GM21423 (cell line): ENCODE results near the gene CCM2.
A peak's percentile ranks its signal among the peaks of the same experiment; 100 is the strongest.

Source experiments
- ATAC-seq: cut with Tn5 transposase; IDR thresholded peaks from one replicate; pipeline ENCODE4 v1.9.1; 2021; ENCODE audit warnings: mild to moderate bottlenecking, moderate library complexity; ENCODE audit not compliant: unreplicated experiment

CCM2 gene

DNA sequence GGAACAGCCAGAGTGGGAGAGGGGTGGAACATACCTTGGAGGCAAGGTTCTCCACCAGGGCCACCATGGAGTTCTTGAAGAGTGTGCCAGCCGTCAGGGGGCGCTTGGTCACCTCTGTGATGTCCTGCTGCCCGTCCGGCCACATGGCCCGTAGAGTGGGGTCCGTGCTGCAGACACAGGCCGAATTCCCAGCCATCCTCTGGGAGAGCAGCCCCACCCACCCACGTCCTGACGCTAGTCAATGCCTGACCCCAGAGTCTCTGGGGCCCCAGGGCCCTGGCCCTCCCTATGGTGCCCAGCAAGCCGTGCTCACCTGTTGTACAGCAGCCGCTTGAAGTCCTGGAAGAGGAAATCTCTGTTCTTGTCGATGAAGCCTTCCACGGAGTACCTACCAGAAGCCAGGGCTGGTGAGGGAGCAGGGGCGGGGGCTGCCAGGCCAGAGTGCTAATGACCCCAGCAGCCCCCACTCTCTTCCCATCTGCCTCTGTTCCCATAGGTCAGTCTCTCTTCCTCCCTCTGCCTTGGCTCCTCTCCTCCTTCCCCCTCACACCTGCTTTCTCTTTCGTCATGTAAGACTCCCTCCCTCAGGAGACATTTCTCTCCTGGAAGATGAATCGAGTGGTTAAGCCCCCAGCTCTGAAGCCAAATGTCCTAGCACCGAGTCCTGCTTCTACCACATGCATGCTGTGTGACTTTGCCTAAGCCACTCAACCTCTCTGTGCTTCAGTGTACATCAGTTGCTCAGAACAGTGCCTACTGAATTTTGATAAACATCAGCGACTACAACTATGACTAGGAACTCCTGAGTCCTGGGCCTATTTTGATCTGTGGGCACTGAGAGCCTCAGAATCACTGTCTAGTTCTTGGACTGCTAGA, 32.2 kb upstream of the CCM2 start:
- ATAC-seq = no peak

DNA sequence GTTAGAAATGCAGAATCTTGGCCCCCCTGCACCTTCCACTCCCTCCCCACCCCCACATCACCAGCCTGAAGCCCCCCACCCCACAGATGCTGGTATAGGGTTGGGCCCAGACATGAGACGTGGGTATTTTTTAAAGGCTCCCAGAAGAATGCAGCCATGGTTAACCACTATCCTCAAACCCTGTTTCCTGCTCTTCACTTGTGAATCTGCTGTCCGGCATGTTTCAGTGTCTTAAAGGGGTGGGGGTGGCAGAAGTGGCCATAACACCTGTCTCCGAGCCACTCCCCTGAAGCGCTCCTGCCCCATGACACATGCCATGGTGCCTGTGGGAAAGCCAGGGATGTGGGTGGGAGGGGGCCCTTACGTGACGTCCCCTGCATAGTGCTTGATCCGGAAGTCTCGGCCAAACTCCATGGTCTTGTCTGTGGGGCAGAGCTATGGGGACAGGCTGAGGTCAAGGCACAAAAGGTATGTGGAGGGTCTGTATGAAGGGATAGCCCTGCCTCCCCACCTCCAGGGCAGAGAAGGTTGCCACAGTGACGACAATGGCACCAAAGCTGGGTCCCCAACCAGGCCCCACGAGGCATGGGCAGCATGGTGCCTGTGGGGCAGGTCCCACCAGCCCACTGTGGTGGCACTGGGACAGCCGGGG, 30.8 kb upstream of the CCM2 start:
- ATAC-seq = no peak

DNA sequence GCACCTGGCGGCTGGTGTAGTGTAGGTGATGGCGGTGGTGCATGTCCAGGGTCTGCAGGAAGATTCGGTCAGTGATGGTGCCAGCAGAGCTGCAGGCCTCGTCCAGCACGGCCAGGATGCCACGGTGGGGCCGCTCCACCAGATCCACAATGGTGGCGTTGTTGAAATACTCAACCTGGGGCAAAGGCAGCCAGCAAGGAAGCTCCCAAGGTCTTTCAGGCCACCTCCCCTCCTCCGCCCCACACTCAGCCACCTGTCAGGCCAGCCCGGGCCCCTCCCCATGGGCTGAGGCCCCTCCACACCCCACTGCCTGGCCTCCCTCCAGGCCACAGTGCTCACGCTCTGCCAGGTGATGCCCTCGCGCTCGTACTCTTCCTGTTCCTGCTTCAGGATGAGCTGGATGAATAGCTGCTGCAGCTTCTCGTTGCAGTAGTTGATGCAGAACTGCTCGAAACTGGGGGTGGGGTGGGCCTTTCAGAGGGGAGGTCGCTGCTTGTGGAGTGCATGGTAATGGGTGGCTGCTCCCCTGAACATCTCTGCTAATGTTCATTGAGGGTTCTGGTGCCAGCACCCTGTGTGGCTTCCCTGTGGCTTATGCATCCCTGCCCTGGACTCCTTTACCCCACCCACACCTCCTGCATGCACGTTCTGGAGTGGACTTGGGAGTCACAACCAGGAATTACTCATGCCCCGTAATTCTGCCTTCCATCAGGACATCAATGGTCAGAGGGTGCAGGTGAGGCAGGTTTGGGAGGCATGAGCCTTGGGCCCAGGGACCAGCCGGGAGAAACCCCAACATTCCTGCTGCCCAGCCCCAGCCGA, 30.1 kb upstream of the CCM2 start:
- no peak for ATAC-seq

DNA sequence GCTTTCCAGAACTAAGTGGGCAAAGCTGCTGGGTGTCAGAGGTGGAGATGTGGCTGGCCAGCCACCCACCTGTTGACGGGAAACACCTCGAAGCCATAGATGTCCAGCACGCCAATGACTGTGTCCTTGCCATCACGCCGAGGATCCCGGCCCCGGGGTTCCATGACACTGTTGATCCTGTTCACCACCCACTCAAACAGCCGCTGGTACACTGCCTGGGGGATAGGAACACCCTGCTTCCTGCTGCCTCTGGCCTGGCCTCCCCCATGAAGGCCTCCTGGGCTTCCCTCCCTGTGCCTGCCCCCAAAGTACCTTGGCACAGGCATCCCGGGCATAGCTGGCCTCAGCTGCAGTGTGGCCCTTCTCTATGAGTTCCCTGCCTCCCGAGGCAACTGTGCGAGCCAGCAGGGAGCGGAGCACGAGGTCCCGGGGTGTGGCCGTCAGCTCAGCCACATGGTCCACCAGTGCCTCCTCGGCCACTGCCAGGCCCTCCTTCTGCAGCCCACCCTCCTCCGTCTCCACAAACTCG, 29.4 kb upstream of the CCM2 start:
- no peak for ATAC-seq

DNA sequence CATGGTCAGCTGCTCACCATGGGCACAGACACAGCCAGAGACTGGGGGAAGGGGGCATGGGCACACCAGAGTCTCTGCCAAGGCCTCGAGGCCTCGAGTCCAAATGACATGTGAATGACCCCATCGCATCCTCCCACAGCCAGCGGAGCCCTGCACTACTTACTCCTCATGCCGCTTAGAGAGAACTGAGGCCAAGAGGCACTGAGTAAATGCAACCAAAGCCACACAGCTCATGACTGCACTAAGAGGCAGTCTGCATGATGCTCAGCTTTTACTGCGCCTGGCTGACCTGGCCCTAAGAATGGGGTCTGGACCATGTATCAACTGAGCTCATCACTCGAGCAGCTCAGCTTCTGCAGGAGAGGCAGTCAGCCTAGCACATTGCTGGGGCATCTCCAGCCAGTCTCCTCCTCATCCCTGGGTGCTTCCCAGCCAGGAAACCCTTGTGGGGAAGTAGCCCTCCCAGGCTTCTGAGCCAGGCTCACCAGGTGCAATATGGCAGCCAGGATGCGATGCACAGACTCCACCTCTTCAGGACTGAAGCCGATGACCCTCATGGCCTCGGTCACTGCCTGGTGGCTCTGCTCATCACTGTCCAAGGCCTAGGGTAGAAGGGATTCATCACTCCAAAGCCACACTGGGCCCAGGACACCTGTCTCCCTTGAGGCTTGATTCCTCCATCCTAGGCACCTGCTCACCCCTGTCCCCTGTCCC, 28.7 kb upstream of the CCM2 start:
- no peak for ATAC-seq

DNA sequence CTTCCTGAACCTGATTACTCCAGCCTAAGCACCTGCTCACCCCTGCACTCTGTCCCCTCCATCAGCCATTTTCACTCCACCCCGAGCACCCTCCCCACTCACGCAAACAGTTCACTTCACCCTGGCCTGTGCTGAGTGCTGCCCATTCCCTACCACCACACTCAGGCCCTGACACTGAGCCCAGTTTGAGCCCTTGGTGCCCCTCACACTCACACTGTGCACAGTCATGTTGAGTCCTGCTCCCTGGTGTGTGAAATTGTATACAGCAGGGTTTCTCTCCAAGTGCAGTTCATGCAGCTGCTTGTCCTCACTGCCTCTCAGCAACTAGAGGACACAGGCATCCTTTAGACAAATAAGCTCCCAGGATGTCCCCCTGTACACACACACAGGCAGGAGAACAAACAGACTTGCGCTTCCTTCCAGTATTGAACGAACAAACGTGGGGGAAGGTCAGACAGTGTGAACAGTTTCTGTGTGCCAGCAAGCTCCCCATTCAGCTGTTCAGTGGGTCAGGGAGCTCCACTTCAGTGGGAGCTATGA, 28.0 kb upstream of the CCM2 start:
- no peak for ATAC-seq

DNA sequence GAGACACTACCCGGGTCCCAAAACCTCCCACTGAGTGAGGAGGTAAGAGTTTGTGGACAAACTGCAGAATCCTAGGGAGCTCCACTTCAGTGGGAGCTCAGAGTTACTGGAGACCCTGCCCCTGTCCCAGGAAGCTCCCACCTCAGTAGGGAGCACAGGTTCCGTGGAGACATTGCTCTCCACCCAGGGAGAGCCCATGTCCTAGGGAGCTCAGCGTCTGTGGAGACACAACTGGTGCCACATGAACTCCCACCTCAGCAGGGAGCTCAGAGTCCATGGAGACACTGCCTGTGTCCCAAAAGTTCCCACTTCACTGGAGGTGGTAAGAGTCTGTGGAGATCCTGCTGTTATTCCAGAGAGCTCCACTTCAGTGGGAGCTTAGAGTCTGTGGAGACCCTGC, 27.4 kb upstream of the CCM2 start:
- ATAC-seq = no peak

DNA sequence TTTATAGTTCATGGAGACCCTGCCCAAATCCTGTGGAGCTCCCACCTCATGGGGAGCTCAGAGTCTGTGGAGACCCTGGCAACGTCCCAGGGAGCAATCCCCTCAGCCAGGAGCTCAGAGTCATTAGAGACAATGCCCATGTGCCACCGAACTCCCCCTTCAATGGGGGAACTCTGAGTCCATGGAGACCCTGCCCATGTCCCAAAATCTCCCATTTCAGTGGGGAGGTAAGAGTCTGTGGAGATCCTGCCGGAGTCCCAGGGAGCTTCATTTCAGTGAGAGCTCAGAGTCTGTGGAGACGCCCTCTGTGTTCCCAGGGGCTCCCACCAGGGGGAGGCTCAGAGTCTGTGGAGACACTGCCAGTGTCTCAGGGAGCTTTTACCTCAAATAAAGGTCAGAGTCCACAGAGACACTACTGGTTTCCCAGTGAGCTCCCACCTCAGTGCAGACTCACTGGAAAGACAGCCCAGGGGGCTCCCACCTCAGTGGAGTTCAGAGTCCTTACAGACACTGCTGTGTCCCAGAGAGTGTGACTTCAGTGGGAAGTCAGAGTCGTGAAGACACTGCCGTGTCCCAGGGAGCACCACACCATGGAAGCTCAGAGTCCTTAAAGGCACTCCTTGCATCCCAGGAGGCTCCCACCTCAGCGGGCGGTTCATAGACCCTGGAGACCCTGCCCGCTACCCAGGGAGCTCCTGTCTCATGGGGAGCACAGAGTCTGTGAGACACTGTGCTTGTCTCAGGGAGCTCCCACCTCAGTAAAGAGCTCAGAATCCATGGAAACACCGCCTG, 26.2 kb upstream of the CCM2 start:
- no peak for ATAC-seq

DNA sequence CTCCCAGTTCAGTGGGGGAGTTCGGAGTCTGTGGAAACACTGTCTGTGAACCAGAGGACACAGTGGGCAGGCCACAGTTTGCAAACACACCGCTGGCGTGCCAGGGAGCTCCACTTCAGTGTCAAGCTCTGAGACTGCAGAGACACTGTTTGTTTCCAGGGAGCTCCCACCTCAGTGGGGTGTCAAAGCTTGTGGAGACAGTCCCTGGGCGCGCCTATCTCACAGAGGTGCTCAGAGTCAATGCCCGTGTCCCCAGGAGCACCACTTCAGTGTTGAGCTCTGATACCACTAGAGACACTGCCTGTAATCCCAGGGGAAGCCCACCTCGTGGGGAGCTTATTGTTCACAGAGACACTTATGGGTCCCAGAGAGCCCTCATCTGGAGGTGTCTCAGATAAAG, 25.5 kb upstream of the CCM2 start:
- no peak for ATAC-seq

DNA sequence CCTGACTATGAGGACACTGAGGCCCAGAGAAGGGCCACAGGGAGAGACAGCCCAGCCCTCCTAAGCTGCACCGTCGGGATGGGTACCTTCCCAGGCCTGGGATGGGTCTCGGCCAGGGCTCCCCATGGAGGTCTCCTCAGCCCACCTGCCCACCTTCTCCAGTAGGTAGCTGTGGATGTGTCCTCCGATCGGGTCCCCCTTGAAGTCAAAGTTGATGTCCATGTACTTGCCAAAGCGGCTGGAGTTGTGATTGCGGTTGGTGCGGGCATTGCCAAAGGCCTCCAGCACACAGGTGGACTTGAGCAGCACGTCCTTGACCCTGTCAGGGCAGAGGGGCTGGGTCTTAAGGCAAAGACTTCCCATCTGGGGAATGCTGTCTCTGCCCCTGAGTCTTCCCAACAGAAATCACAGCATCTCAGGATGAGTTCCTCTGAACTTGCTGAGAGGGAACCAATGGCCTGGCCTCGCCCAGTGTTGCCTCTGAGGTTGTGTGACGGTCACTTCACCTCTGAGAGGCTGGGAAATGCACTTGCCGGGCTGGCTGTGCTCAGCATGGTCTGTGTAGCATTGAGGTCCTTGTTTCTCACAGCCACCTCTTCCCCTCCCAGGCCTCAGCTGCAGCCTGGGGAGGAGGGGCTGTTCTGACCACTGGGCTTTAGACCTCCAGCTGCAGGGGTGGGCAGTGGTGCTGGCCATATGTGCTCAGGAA, 24.5 kb upstream of the CCM2 start:
- ATAC-seq = no peak

DNA sequence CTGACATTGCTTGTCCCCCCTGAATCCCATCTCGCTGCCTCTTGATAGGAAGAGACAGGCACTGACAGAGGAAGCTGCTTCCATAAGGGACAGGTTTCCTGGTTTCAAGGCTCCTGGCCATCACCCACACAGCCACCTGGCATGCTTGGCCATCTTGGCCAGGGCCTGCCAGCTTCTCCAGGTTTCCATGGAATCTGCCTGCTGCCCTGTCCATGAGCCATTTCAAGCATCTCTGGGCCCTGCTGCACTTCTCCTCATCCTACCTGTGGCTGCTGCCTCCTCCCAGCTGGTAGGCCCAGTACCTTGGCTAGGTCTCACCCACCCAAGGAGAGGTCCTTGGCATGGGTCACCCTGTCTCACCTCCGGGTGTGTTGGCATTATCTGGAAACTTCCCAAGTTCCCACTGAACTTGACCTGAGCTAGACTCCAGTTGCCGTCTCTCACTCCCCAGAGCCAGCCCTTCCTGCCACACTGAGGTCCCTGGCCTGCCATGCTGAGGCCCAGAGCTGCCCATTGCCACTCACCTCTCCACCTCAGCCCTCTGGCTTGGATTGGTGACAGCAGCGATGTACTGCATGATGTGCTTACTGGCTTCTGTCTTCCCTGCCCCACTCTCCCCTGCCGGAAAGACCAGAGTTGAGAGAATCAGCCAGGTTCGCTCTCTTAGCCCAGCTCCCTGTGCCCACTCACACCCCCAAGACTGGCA, 23.8 kb upstream of the CCM2 start:
- no peak for ATAC-seq

DNA sequence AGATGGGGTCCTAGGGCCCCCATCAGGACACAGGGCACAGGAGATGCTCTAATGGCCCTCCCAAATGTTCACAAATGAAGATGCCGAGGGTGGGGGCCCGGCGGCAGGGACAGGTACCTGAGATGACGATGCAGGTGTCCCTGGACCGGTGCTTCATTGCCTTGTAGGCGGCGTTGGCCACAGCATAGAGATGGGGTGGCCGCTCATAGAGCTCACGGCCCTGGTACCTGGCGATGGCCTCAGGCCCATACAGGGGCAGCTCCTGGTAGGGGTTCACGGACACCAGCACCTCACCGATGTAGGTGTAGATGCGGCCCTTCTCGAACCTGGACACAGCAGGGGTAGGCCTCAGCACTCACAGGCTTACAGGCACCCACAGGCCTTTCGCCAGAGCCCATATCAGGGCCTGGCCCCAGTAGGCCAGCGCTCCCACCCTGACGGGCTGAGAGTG, 23.2 kb upstream of the CCM2 start:
- ATAC-seq = no peak

DNA sequence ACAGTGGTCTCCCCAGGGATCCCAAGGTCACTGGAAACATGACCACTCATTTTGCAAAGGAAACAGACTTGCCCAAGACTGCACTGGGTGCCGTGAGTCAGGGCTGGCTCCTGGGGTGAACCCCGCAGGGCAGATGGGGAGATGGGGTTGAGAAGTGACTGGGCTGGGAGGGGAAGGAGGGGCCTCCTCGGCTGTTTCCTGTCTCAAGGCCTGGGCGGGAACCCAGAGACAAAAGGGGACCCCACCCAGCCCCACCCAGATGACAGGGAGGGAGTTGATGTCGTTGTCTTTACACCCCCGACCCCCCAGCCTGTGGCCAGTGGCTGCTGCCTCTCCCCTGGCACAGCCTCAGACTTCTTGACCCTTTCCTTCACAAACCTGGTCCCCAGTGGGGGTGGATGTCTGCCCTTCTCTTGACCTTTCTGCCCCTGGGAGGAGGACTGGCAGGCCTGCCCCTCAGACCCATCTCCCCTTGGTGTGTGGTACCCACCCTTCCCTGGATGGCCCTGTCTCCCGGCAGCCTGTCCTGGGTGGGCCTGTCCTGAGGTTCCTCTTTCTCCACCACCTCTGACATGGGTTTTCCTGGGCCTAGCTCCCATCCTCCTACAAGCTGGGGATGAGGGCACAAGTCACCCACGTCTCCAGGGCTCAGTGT, 22.6 kb upstream of the CCM2 start:
- ATAC-seq = no peak

DNA sequence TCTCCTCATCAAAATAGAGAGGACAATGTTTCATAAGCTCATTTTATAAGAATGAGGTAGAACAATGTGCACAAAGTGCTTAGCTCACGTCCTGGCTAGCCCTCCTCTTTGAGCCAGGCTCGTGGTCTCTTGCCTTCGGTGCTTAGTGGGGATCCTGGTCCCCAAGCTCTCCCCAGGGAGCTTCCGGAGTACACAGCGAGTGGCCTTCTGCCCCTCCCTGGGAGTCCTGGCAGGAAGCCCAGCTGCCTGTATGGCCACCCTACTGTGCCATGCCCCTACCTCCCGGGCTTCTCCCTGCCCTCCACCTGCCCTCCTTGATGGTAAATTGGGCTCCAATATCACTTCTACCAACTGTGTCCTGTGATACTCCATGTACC, 22.1 kb upstream of the CCM2 start:
- no peak for ATAC-seq

DNA sequence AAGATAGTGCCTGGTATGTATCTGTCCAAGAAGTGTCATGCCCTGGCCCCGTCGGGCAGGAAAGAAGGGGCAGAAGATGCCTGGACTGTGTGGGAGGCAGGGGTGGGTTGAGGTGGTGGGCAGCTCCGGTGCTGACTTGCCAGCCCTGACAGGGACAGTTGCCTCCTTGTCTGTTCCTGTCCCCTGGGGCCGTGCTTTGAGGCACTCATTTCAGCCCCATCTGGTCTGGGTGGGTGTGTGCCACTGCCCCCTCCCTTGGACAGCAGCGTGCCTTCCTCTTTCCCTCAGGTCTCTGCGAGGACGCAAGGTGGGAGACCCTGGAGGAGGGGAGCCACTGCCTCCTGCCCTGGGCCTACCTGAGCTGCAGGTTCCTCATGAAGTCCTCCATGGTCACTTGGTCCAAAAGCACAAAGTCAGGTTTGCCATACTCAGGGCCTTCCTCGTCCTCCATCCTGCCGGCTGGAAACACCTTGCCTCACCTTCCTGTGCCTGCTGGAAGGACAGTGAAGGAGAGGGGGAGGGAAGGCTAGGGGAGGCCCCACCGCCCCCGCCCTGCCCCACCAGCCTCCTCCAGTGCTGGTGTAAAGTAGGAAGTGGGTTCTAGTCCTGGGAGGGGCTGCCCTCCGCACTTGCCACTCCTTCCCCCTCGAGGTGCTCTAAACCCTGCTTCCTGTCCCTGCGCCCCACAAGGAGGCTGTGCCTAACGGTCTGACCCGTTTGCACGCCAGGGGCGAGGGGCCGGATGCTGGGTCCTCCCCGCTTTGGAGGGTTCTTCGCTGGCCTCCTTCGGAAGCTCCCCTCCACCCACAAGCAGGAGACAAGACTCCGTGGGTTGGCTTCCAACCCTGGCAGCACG, 21.3 kb upstream of the CCM2 start, which contains the start of gene MYO1G:
MYO1G (minus strand) TSS at position 505 of the 856 bp plus-strand sequence; CDS start at position 451, 54 bp downstream.
- ATAC-seq = peak; percentile 64

DNA sequence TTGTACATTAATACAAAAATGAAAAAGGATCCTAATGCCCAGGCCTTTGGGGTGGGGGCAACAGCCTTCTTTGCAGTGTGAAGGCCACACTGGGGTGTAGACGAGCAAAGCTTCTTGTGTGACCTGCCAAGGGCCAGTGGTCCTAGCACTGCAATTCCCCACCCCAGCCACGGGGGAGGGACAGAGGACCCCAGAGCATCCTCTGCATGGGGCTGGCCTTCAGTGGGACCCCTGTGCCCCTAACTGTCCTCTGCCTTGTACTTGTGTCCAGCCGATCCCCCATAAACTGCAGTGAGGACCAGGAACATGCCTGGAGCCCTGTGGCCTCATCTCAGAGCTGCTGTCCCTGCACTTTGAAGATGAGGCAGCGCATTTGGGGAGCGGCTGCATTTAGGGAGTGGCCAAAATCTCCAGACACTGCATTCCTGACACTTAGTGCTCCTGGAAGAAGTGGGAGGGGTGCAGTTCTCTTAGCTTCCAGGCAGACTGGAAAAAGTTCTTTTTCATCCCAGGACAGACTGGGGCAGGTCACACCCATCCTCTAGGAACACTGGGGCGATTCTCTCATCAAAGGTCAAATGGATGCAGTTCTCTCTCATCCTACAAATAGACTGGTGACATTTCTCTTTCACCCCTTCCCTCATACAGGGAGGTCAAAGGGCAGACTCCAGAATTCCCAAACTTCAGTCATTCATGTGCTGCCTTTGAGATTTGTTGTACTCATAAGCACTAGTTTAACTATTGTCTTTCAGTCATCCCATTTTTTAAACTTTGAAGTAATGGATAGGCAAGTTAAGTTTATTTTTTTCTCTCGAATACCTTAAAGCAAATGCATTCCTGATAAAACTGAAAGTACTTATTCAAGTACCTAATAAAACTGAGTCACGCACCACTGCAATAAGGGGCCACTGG, 20.3 kb upstream of the CCM2 start:
- peak; percentile 7 for ATAC-seq
